K562 (cell line): ENCODE data around the gene CIAO2A. TPM values are rescaled to one million over a fixed set of nuclear protein-coding genes. Genes with fewer than 3 reads are reported as not detected.
A peak's percentile ranks its signal among the peaks of the same experiment; 100 is the strongest.

Source experiments
- CBFA2T3 ChIP-seq: fragments of 450-650 bp; IDR thresholded peaks from 2 replicates; pipeline ENCODE4 v1.6.1; 2017
- ELF4 ChIP-seq: fragments of 450-650 bp; formaldehyde crosslinking; IDR thresholded peaks from 2 replicates; pipeline ENCODE4 v1.4.0; 2022; ENCODE audit warnings: missing genetic modification characterization
- ELK3 ChIP-seq: fragments of 450-650 bp; formaldehyde crosslinking; IDR thresholded peaks from 2 replicates; pipeline ENCODE4 v1.4.0; 2020; ENCODE audit warnings: mild to moderate bottlenecking
- ESRRA ChIP-seq: fragments of 450-650 bp; IDR thresholded peaks from 2 replicates; pipeline ENCODE4 v1.6.1; 2014; ENCODE audit warnings: low read depth, mild to moderate bottlenecking, moderate library complexity, borderline replicate concordance
- HDAC1 ChIP-seq, 2 experiments: fragments of 450-650 bp; IDR thresholded peaks; 2 replicates each; pipeline ENCODE4 v1.6.1; 2016 to 2017; ENCODE audit warnings: inconsistent platforms in 1 of 2, mild to moderate bottlenecking in 1 of 2, moderate library complexity in 1 of 2
- HMBOX1 ChIP-seq: sonication (generic); IDR thresholded peaks from 2 replicates; pipeline ENCODE4 v1.6.1; 2016
- MNT ChIP-seq, 2 experiments: fragments of 450-650 bp; conservative IDR thresholded peaks; 2 replicates each; pipeline ENCODE4 v1.6.1; 2017; ENCODE audit warnings: mild to moderate bottlenecking in 2 of 2, moderate library complexity in 2 of 2
- NBN ChIP-seq: fragments of 450-650 bp; IDR thresholded peaks from 2 replicates; pipeline ENCODE4 v1.6.1; 2016; ENCODE audit warnings: low read depth, mild to moderate bottlenecking
- NCOR1 ChIP-seq: fragments of 450-650 bp; IDR thresholded peaks from 2 replicates; pipeline ENCODE4 v1.6.1; 2016; ENCODE audit warnings: mild to moderate bottlenecking, moderate library complexity
- PKNOX1 ChIP-seq: fragments of 450-650 bp; IDR thresholded peaks from 2 replicates; pipeline ENCODE4 v1.6.1; 2016
- POLR2AphosphoS5 ChIP-seq: IDR thresholded peaks from 2 replicates; pipeline ENCODE4 v1.6.1; 2011; ENCODE audit warnings: mild to moderate bottlenecking, low read depth, low read length, moderate library complexity; ENCODE audit not compliant: control insufficient read depth, insufficient read depth
- RBM34 ChIP-seq: fragments of 200-400 bp; formaldehyde crosslinking; IDR thresholded peaks from 2 replicates; pipeline ENCODE4 v1.6.1; 2018; ENCODE audit warnings: low read length, borderline replicate concordance; ENCODE audit not compliant: insufficient read depth
- SMAD2 ChIP-seq: fragments of 150-350 bp; IDR thresholded peaks from 2 replicates; pipeline ENCODE4 v1.6.1; 2014; ENCODE audit warnings: low read depth, mild to moderate bottlenecking, low read length
- SMARCA5 ChIP-seq: fragments of 450-650 bp; IDR thresholded peaks from 2 replicates; pipeline ENCODE4 v1.6.1; 2016
- STAT5A ChIP-seq: IDR thresholded peaks from 2 replicates; pipeline ENCODE4 v1.6.1; 2012; ENCODE audit warnings: low read length, inconsistent platforms, borderline replicate concordance
- SUPT5H ChIP-seq: fragments of 450-650 bp; IDR thresholded peaks from 2 replicates; pipeline ENCODE4 v1.6.1; 2016
- TCF3 ChIP-seq: sonication (generic); formaldehyde crosslinking; IDR thresholded peaks from 2 replicates; pipeline ENCODE4 v1.4.0; 2020; ENCODE audit warnings: mild to moderate bottlenecking, missing genetic modification reagents
- TOE1 ChIP-seq, 2 experiments: fragments of 450-650 bp in 1 of 2; sonication (generic) in 1 of 2; formaldehyde crosslinking in 1 of 2; IDR thresholded peaks; 2 replicates each; pipeline versions ENCODE4 v1.7.1 to v1.8.0; 2016 to 2022; ENCODE audit warnings: borderline replicate concordance in 2 of 2, mild to moderate bottlenecking in 2 of 2, antibody characterized with exemption in 1 of 2, inconsistent platforms in 1 of 2, low read depth in 1 of 2, missing genetic modification reagents in 1 of 2, moderate library complexity in 1 of 2
- ZNF175 ChIP-seq: fragments of 200-800 bp; sonication (Bioruptor generic); IDR thresholded peaks from 2 replicates; pipeline ENCODE4 v1.6.1; 2016; ENCODE audit warnings: low read depth, mild to moderate bottlenecking, missing genetic modification characterization, missing compliant biosample characterization
- ZNF280B ChIP-seq: fragments of 250-450 bp; sonication (Bioruptor Pico); IDR thresholded peaks from 2 replicates; pipeline ENCODE4 v1.5.1; 2021; ENCODE audit warnings: mild to moderate bottlenecking
- ZNF589 ChIP-seq: fragments of 200-800 bp; sonication (Bioruptor generic); IDR thresholded peaks from 2 replicates; pipeline ENCODE4 v1.6.1; 2016; ENCODE audit warnings: low read depth, missing genetic modification characterization, missing compliant biosample characterization
- polyA plus RNA-seq, 8 experiments: library from polyadenylated mRNA; depleted of rRNA in 4 of 8; stranded (reverse) in 5 of 8; unstranded in 3 of 8; fragments of >200 nt; fragmentation: Nextera tagmentation in 2 of 8; fragmentation: Illumina TruSeq in 1 of 8; extraction: Ambion mirVana in 2 of 8; extraction: Trizol in 1 of 8; gene quantifications; 2 replicates each; pipeline versions ENCODE4 v1.2.1 to v1.2.3, GENCODE V29; 2011 to 2014; ENCODE audit warnings: inconsistent platforms in 1 of 8, missing spikeins in 1 of 8
- total RNA-seq, 7 experiments: library from RNA; depleted of rRNA in 6 of 7; stranded (reverse); fragments of >200 nt in 6 of 7; fragmentation: Illumina TruSeq in 2 of 7; extraction: Trizol in 2 of 7; gene quantifications; 2 replicates each; pipeline versions ENCODE4 v1.2.1 to v1.2.3, GENCODE V29; 2011 to 2021; ENCODE audit warnings: low replicate concordance in 1 of 7

Gene CIAO2A
- total and polyA plus RNA-seq, 9 of the 15 experiments (the other 6 are each of a cell fraction or from before 2014, with no cell fraction given) = 161 to 429 (median 313) TPM

GRCh38 chr15:64092075-64092820, 1.4 kb downstream of the CIAO2A start (continued):
- peak; percentile 49; the same call in 1 of the 2 replicates for TF ChIP-seq HMBOX1
- peak; percentile 46 for TF ChIP-seq TCF3 (CRISPR knock-in tag)
- TF ChIP-seq SUPT5H = 0 out of 2 replicates have a peak, but pooled peaks have one; percentile 34
- no peak for TF ChIP-seq ELF4 (CRISPR knock-in tag)
- TF ChIP-seq ZNF175 (CRISPR knock-in tag) = 0 out of 2 replicates have a peak, but pooled peaks have one; percentile 11
- 0 out of 2 replicates have a peak, but pooled peaks have one; percentile 21 for TF ChIP-seq SMARCA5
- no peak for TF ChIP-seq RBM34
- peak in 1 of 2 experiments; percentile 37; a peak in 1 of 4 replicates for TF ChIP-seq HDAC1 (IDR thresholded peaks at IDR 0.05)
- 0 out of 4 replicates have a peak, but pooled peaks have one; percentile 32 to 35 for TF ChIP-seq MNT (conservative IDR thresholded peaks at IDR 0.05)
- no peak for TF ChIP-seq ZNF280B (CRISPR knock-in tag)
- TF ChIP-seq PKNOX1 = 0 out of 2 replicates have a peak, but pooled peaks have one; percentile 6
- TF ChIP-seq TOE1 (IDR thresholded peaks at IDR 0.05; ENCODE audit: borderline replicate concordance) = peak; percentile 25; the same call in 1 of the 2 replicates
- TF ChIP-seq TOE1 (CRISPR knock-in tag; IDR thresholded peaks at IDR 0.05; ENCODE audit: borderline replicate concordance, low read depth) = no peak
- TF ChIP-seq ESRRA = peak; percentile 22; the same call in 1 of the 2 replicates
- TF ChIP-seq CBFA2T3 = peak; percentile 51
- TF ChIP-seq ELK3 (CRISPR knock-in tag) = no peak
- TF ChIP-seq NBN = 0 out of 2 replicates have a peak, but pooled peaks have one; percentile 50
- TF ChIP-seq SMAD2 = no peak
- 0 out of 2 replicates have a peak, but pooled peaks have one; percentile 15 for TF ChIP-seq NCOR1
- 0 out of 2 replicates have a peak, but pooled peaks have one; percentile 42 for TF ChIP-seq POLR2AphosphoS5
- TF ChIP-seq STAT5A = peak; percentile 4; the same call in 1 of the 2 replicates
- 0 out of 2 replicates have a peak, but pooled peaks have one; percentile 39 for TF ChIP-seq ZNF589 (CRISPR knock-in tag)
